OCI-LY7 (cell line): ENCODE data around the gene ECI1. TPM values are rescaled to one million over a fixed set of nuclear protein-coding genes. Genes with fewer than 3 reads are reported as not detected.

ENCODE experiments used
- BruUV-seq: library from RNA; stranded (reverse); fragments of 400-500 nt; replicated peaks from 2 replicates; lab custom pipeline; 2021; lab: Mats Ljungman, UMichigan
- CTCF ChIA-PET: fragments of 300-600 bp; sonication (Branson Sonifier 250); formaldehyde crosslinking; loops from one replicate; lab custom pipeline; 2022; ENCODE audit warnings: antibody characterized with exemption; ENCODE audit not compliant: unreplicated experiment; lab: Charles Lee
- POLR2A ChIA-PET: fragments of 300-600 bp; sonication (Branson Sonifier 250); formaldehyde crosslinking; loops from one replicate; lab custom pipeline; 2022; ENCODE audit warnings: antibody characterized with exemption; lab: Charles Lee
- DNase-seq: peaks from one replicate; pipeline ENCODE4 v3.0.0-alpha.2; 2015; ENCODE audit warnings: low spot score
- H2AFZ ChIP-seq: fragments of 200-600 bp; sonication (generic), shearing (Covaris generic); 2 replicates; pipeline ENCODE4 v1.6.1; 2014; ENCODE audit warnings: mild to moderate bottlenecking, antibody characterized with exemption, low read length, moderate library complexity
- H3K27ac ChIP-seq: fragments of 200-600 bp; sonication (generic); 2 replicates; pipeline ENCODE4 v1.5.1; 2014; ENCODE audit warnings: mixed run types, low read depth, mild to moderate bottlenecking, moderate library complexity, low read length, inconsistent platforms; ENCODE audit not compliant: poor library complexity, severe bottlenecking
- H3K36me3 ChIP-seq: fragments of 200-600 bp; sonication (generic); 2 replicates; pipeline ENCODE4 v1.6.1; 2014; ENCODE audit warnings: mild to moderate bottlenecking, antibody characterized with exemption, low read length, moderate library complexity, mixed read lengths; ENCODE audit not compliant: insufficient read depth
- H3K4me1 ChIP-seq: fragments of 200-600 bp; sonication (generic); 2 replicates; pipeline ENCODE4 v1.5.1; 2014; ENCODE audit warnings: mild to moderate bottlenecking, low read length; ENCODE audit not compliant: insufficient read depth, poor library complexity, severe bottlenecking
- H3K4me2 ChIP-seq: fragments of 200-600 bp; sonication (generic); 2 replicates; pipeline ENCODE4 v1.6.1; 2014; ENCODE audit warnings: mild to moderate bottlenecking, low read length
- H3K4me3 ChIP-seq: fragments of 200-600 bp; sonication (generic); 2 replicates; pipeline ENCODE4 v1.5.1; 2014; ENCODE audit warnings: mild to moderate bottlenecking, low read depth, low read length; ENCODE audit not compliant: poor library complexity, severe bottlenecking
- H3K79me2 ChIP-seq: fragments of 200-600 bp; sonication (generic); 2 replicates; pipeline ENCODE4 v1.6.1; 2016; ENCODE audit warnings: low read depth, mild to moderate bottlenecking, low read length, moderate library complexity, mixed read lengths; ENCODE audit not compliant: insufficient read depth
- H3K9me2 ChIP-seq: fragments of 200-600 bp; sonication (generic); 2 replicates; pipeline ENCODE4 v1.6.1; 2016; ENCODE audit warnings: mild to moderate bottlenecking, low read length, mixed read lengths; ENCODE audit not compliant: insufficient read depth
- H3K9me3 ChIP-seq: fragments of 200-600 bp; sonication (generic); 2 replicates; pipeline ENCODE4 v1.6.1; 2014; ENCODE audit warnings: mild to moderate bottlenecking, mixed run types, low read length, mixed read lengths
- H4K20me1 ChIP-seq: fragments of 200-600 bp; sonication (generic); 2 replicates; pipeline ENCODE4 v1.6.1; 2014; ENCODE audit warnings: mild to moderate bottlenecking, antibody characterized with exemption, low read length, moderate library complexity, mixed read lengths; ENCODE audit not compliant: insufficient read depth
- CTCF ChIP-seq: fragments of 200-600 bp; sonication (generic); conservative IDR thresholded peaks from 2 replicates; pipeline ENCODE4 v1.5.1; 2014; ENCODE audit warnings: mild to moderate bottlenecking, antibody characterized with exemption, low read length, moderate library complexity, mixed read lengths
- EZH2phosphoT487 ChIP-seq: fragments of 200-600 bp; sonication (generic); IDR thresholded peaks from 2 replicates; pipeline ENCODE4 v1.6.1; 2018; ENCODE audit warnings: low read depth, borderline replicate concordance, mild to moderate bottlenecking, mixed run types, antibody characterized with exemption, low read length, moderate library complexity, mixed read lengths
- intact Hi-C: fragments of 100-400 bp; cut with micrococcal nuclease; formaldehyde crosslinking; loops from one replicate; pipeline ENCODE4 v1.10.0; 2022; ENCODE audit not compliant: unreplicated experiment
- total RNA-seq, 2 experiments: library from RNA; depleted of rRNA in 1 of 2; stranded (reverse); fragments of >200 nt in 1 of 2; shearing (Covaris generic) in 1 of 2; gene quantifications; 2 replicates each; pipeline ENCODE4 v1.2.3, GENCODE V29; 2014 to 2022

ECI1 gene
- total RNA-seq, 2 experiments from 2014 or later: 74.5 to 80.0 TPM

DNA sequence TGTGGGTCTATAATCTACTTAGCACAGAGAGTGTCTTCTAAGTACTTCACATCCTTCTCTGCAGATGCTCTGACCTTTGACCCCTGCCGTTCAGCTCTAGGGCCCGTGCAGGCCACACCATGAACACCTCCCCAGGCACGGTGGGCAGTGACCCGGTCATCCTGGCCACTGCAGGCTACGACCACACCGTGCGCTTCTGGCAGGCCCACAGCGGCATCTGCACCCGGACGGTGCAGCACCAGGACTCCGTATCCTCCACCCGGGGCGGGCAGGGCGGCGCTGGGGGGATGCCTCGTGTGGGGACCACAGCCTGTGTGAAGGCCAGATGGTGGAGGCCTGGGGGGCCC lies 45.4 kb downstream of the ECI1 start:
- DNase-seq: no peak
- peaks cover 13% of the 10 kb centered on the region for H3K4me1 ChIP-seq
- intact Hi-C loops: loop anchor here (1.0 kb wide), 1 partner anchor 17 kb away; the partner anchor contains the start of gene E4F1
- no peak for TF ChIP-seq CTCF
- TF ChIP-seq EZH2phosphoT487: no peak
- H3K27ac ChIP-seq: peak overlapping the region; percentile 64
- peak overlapping the region; percentile 95 for H3K4me2 ChIP-seq
- H4K20me1 ChIP-seq: no peaks in the 10 kb centered on the region
- BruUV-seq: no TSS peak
- peak overlapping the region; percentile 86; the same call in 1 of the 2 replicates for H2AFZ ChIP-seq
- H3K9me3 ChIP-seq: no peaks in the 10 kb centered on the region
- POLR2A ChIA-PET: interaction anchor here (0.6 to 1.1 kb wide), 2 partner anchors 9 to 254 kb away, joined by 4 read pairs; partner anchors contain the start of genes PGP and TEDC2
- CTCF ChIA-PET: no interaction called here
- H3K9me2 ChIP-seq: no peaks in the 10 kb centered on the region
- H3K36me3 ChIP-seq: peaks cover 35% of the 10 kb centered on the region
- peak overlapping the region; percentile 79 for H3K4me3 ChIP-seq
- H3K79me2 ChIP-seq: peaks cover 12% of the 10 kb centered on the region; the same call in 1 of the 2 replicates

DNA sequence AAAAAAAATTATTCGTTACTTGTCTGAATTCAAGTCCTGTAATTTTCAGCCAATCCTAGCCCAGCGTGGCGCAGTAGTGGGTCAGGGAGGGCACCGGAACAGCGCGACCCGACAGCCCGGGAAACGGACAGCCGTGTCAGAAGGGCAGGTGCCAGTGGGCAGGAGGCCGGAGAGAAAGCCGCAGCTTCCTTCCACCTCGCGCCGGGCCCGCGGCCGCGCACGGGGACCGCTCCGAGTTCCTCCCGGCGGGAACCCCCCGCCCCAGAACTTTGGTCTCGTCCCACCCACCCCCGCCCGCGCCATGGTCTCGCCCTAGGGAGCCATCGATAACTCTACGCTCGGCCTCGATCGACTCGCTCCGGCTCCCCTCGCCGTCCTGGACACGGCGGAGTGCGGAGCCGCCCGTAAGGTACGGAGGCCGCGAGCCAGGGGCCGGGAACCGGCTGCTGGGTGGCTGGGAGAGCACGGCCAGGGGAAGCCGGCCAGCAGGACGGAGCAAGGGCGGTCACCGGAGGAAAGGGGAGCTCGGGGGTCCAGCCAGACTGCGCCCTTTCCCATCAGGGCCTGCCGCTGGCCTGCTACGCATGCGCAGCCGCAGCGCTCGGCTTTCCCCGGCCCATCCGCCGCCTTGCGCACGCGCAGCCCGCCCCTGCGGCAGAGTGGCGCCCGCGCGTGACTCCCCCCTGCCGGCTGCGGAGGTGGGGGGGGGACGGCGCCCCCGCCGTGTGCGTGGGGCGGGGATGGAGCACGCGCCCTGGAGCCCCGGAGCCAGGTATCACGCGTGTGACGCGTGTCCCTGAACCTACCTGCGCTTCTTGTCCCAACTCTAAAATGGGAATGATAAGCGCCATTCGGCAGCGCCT lies 46.1 kb downstream of the ECI1 start, which contains the start of gene MLST8:
Gene MLST8 (plus strand): TSS at position 351 of the 863 bp plus-strand sequence. CDS start 632 bp downstream, outside the sequence.
- BruUV-seq: no TSS peak
- peaks cover 13% of the 10 kb centered on the region for H3K4me1 ChIP-seq
- DNase-seq: peak; percentile 92
- peaks cover 12% of the 10 kb centered on the region; the same call in 1 of the 2 replicates for H3K79me2 ChIP-seq
- ChIA-PET CTCF (no interaction called here), POLR2A (interaction anchor here (0.9 to 1.1 kb wide), 3 partner anchors 9 to 49 kb away, joined by 3 to 5 read pairs (median 4); partner anchors contain the start of gene PGP)
- H3K9me2 ChIP-seq: no peaks in the 10 kb centered on the region
- intact Hi-C loops: loop anchor here (1.0 kb wide), 1 partner anchor 18 kb away; the partner anchor contains the start of gene E4F1
- H4K20me1 ChIP-seq: no peaks in the 10 kb centered on the region
- peak within 1 kb of the TSS; percentile 86 for H2AFZ ChIP-seq
- peak within 1 kb of the TSS; percentile 64 for H3K27ac ChIP-seq
- peak within 1 kb of the TSS; percentile 95 for H3K4me2 ChIP-seq
- H3K9me3 ChIP-seq: no peaks in the 10 kb centered on the region
- no peak for TF ChIP-seq EZH2phosphoT487
- peak; percentile 29; the same call in 1 of the 2 replicates for TF ChIP-seq CTCF
- H3K4me3 ChIP-seq: peak within 1 kb of the TSS; percentile 79
- peaks cover 35% of the 10 kb centered on the region for H3K36me3 ChIP-seq
